ENCODE results near the gene FOSB. TPM values are rescaled to one million over a fixed set of nuclear protein-coding genes. Genes with fewer than 3 reads are reported as not detected.

The FOSB gene
- total and polyA plus RNA-seq, 9 of the 15 experiments (the other 6 are each of a cell fraction or from before 2014, with no cell fraction given) = 0.11 to 2.7 (median 0.73) TPM

GRCh38 chr19:45419396-45419795, 48.4 kb upstream of the FOSB start:
- WGBS (ENCODE audit: insufficient coverage, low coverage, missing lambda C conversion rate) = 81% methylated on average over 4 of the region's 4 CpGs
- no peaks in the 10 kb centered on the region for H3K9me3 ChIP-seq (replicated peaks; ENCODE audit: control insufficient read depth, insufficient read depth, low read depth, low read length)
- TF ChIP-seq ZNF3 (CRISPR knock-in tag; IDR thresholded peaks at IDR 0.05) = no peak
- TF ChIP-seq RBFOX2 (IDR thresholded peaks at IDR 0.05; ENCODE audit: low read depth, low read length) = peak; percentile 30; the same call in 1 of the 2 replicates
- BruUV-seq (replicated peaks) = no TSS peak
- DNase-seq (ENCODE audit: extremely low read depth in 1 of 4, low spot score in 3 of 4) = no peak
- FAIRE-seq = no peak
- no peak for ATAC-seq
- H3K9ac ChIP-seq (ENCODE audit: insufficient read depth in 1 of 2, low read depth in 2 of 2, low read length in 2 of 2) = peak overlapping the region in 1 of 2 experiments; percentile 31; a peak in 2 of 4 replicates
- peaks cover 61% of the 10 kb centered on the region; the same call in 2 of the 3 replicates for H3K36me3 ChIP-seq (ENCODE audit: control insufficient read depth, insufficient read depth, low read length)
- no peak overlapping the region for H3K27ac ChIP-seq (ENCODE audit: extremely low read depth, low read depth, low read length)
- no peak overlapping the region for H3K4me3 ChIP-seq
- CTCF ChIA-PET (ENCODE audit: low intra/inter-chr PET ratio) = no interaction called here
- H3K4me2 ChIP-seq (ENCODE audit: insufficient read depth, low read length) = no peak overlapping the region
- peaks cover 9 to 53% of the 10 kb centered on the region in 2 experiments; a peak in 4 of 5 replicates for H3K4me1 ChIP-seq (replicated peaks in 1 of 2; ENCODE audit: control insufficient read depth in 2 of 2, insufficient read depth in 2 of 2, low read length in 2 of 2)
- no peaks in the 10 kb centered on the region for H4K20me1 ChIP-seq (replicated peaks; ENCODE audit: control insufficient read depth, insufficient read depth, low read length)
- peaks cover 24% of the 10 kb centered on the region for H3K79me2 ChIP-seq (ENCODE audit: control insufficient read depth, insufficient read depth, low read length)
- intact Hi-C loops (cut with micrococcal nuclease) = no loop called here
- no peaks in the 10 kb centered on the region for H3K27me3 ChIP-seq (ENCODE audit: control insufficient read depth in 2 of 2, insufficient read depth in 2 of 2, low read length in 2 of 2)
- in situ Hi-C loops (cut with MboI) = no loop called here
- no peaks in the 10 kb centered on the region for H3K9me1 ChIP-seq (ENCODE audit: control insufficient read depth, insufficient read depth, low read length)
- POLR2A ChIA-PET = interaction anchor here (0.6 to 0.9 kb wide), 2 partner anchors 12 to 548 kb away, joined by 3 to 4 read pairs; no protein-coding TSS in a partner anchor
- no peak overlapping the region for H2AFZ ChIP-seq (ENCODE audit: low read depth, low read length)

GRCh38 chr19:45419895-45420294, 47.9 kb upstream of the FOSB start:
- no peak for FAIRE-seq
- Histone ChIP-seq H2AFZ (ENCODE audit: low read depth, low read length) (no peak overlapping the region), H3K4me2 (ENCODE audit: insufficient read depth, low read length) (no peak overlapping the region), H3K27me3 (ENCODE audit: control insufficient read depth in 2 of 2, insufficient read depth in 2 of 2, low read length in 2 of 2) (no peaks in the 10 kb centered on the region), H3K9me1 (ENCODE audit: control insufficient read depth, insufficient read depth, low read length) (no peaks in the 10 kb centered on the region), H3K79me2 (ENCODE audit: control insufficient read depth, insufficient read depth, low read length) (peaks cover 24% of the 10 kb centered on the region), H3K9ac (ENCODE audit: insufficient read depth in 1 of 2, low read depth in 2 of 2, low read length in 2 of 2) (peak overlapping the region in 1 of 2 experiments; percentile 64; a peak in 1 of 4 replicates), H3K4me3 (no peak overlapping the region), H3K4me1 (replicated peaks in 1 of 2; ENCODE audit: control insufficient read depth in 2 of 2, insufficient read depth in 2 of 2, low read length in 2 of 2) (peaks cover 12 to 53% of the 10 kb centered on the region in 2 experiments; a peak in 4 of 5 replicates), H3K9me3 (replicated peaks; ENCODE audit: control insufficient read depth, insufficient read depth, low read depth, low read length) (no peaks in the 10 kb centered on the region), H3K27ac (ENCODE audit: extremely low read depth, low read depth, low read length) (no peak overlapping the region), H3K36me3 (ENCODE audit: control insufficient read depth, insufficient read depth, low read length) (peaks cover 56% of the 10 kb centered on the region; the same call in 2 of the 3 replicates), H4K20me1 (replicated peaks; ENCODE audit: control insufficient read depth, insufficient read depth, low read length) (no peaks in the 10 kb centered on the region)
- ChIA-PET CTCF (ENCODE audit: low intra/inter-chr PET ratio) (no interaction called here), POLR2A (interaction anchor here (0.9 to 1.4 kb wide), 2 partner anchors 13 to 14 kb away, joined by 4 to 6 read pairs; no protein-coding TSS in a partner anchor)
- ATAC-seq = no peak
- no TSS peak for BruUV-seq (replicated peaks)
- WGBS (ENCODE audit: insufficient coverage, low coverage, missing lambda C conversion rate) = 70% methylated on average over 2 of the region's 3 CpGs
- TF ChIP-seq POLR2G (IDR thresholded peaks at IDR 0.05; ENCODE audit: low read depth, low read length) (peak; percentile 37; the same call in 1 of the 2 replicates), RBFOX2 (IDR thresholded peaks at IDR 0.05; ENCODE audit: low read depth, low read length) (peak; percentile 40; the same call in 1 of the 2 replicates), ZFX (CRISPR knock-in tag; IDR thresholded peaks at IDR 0.05) (no peak)
- intact Hi-C loops (cut with micrococcal nuclease) = no loop called here
- DNase-seq (ENCODE audit: extremely low read depth in 1 of 4, low spot score in 3 of 4) = no peak
- in situ Hi-C loops (cut with MboI) = no loop called here
